NCI-H526 (cell line): Measurements from ENCODE around the gene CDKL4.
"Not testable (repeated sequence)": the region's sequence is repeated elsewhere in the genome, so short reads cannot be mapped to it uniquely, and the experiment has no call there.

ENCODE experiments used
- DNase-seq, 2 experiments: peaks; one replicate each; lab custom pipeline; 2025; lab: John Stamatoyannopoulos, UW

Gene CDKL4

GRCh38 chr2:39178756-39179155, 65.0 kb downstream of the CDKL4 start:
- DNase-seq: no peak

GRCh38 chr2:39176997-39177396, 66.8 kb downstream of the CDKL4 start:
- no peak for DNase-seq

GRCh38 chr2:39175026-39175812, 68.6 kb downstream of the CDKL4 start:
- peak; percentile 27 to 41 for DNase-seq

- no peak for DNase-seq
Measured at GRCh38 chr2:39174022-39174421, 69.7 kb downstream of the CDKL4 start.

- not testable (repeated sequence) for DNase-seq
Measured at GRCh38 chr2:39172047-39172706, 71.6 kb downstream of the CDKL4 start.

GRCh38 chr2:39171621-39172020, 72.1 kb downstream of the CDKL4 start:
- DNase-seq: no peak

- no peak for DNase-seq
Measured at GRCh38 chr2:39164089-39164488, 79.7 kb downstream of the CDKL4 start.

GRCh38 chr2:39160982-39161381, 82.8 kb downstream of the CDKL4 start:
- no peak for DNase-seq

- DNase-seq: no peak
Measured at GRCh38 chr2:39159283-39159682, 84.5 kb downstream of the CDKL4 start.

- no peak for DNase-seq
Measured at GRCh38 chr2:39158351-39158750, 85.4 kb downstream of the CDKL4 start.

GRCh38 chr2:39156846-39157245, 86.9 kb downstream of the CDKL4 start:
- peak; percentile 74 to 84 for DNase-seq

- no peak for DNase-seq
Measured at GRCh38 chr2:39156107-39156506, 87.7 kb downstream of the CDKL4 start.

- DNase-seq: not testable (repeated sequence)
Measured at GRCh38 chr2:39155573-39155972, 88.2 kb downstream of the CDKL4 start.

GRCh38 chr2:39154944-39155343, 88.8 kb downstream of the CDKL4 start:
- no peak for DNase-seq

GRCh38 chr2:39153312-39153711, 90.5 kb downstream of the CDKL4 start:
- no peak for DNase-seq

- DNase-seq: no peak
Measured at GRCh38 chr2:39152504-39152903, 91.3 kb downstream of the CDKL4 start.

GRCh38 chr2:39150890-39151497, 92.8 kb downstream of the CDKL4 start:
- DNase-seq: no peak

GRCh38 chr2:39150102-39150562, 93.6 kb downstream of the CDKL4 start:
- no peak for DNase-seq

- DNase-seq: no peak
Measured at GRCh38 chr2:39146630-39147029, 97.1 kb downstream of the CDKL4 start.

- DNase-seq: no peak
Measured at GRCh38 chr2:39145906-39146421, 97.8 kb downstream of the CDKL4 start.

- DNase-seq: no peak
Measured at GRCh38 chr2:39144416-39144815, 99.4 kb downstream of the CDKL4 start.

- DNase-seq: no peak
Measured at GRCh38 chr2:39142904-39143605, 100.7 kb downstream of the CDKL4 start.
